Stimulated activated CD8-positive, alpha-beta memory T cell treated with anti-CD3 and anti-CD28 coated beads, Interleukin-7, amount 100 ng/mL, for 1 hour (primary cell): ENCODE measurements around the gene ZFAND2B.
A peak's percentile ranks its signal among the peaks of the same experiment; 100 is the strongest.

Experiments used
- DNase-seq, 2 donors: peaks; one replicate each; pipeline ENCODE4 v3.0.0-alpha.2; 2020; ENCODE audit warnings: low read depth in 2 of 2

The ZFAND2B gene

GRCh38 chr2:219206328-219207133 is at the start of gene ZFAND2B:
Gene ZFAND2B (plus strand): TSS chr2:219206782. CDS start chr2:219206988, 206 bp downstream.
- DNase-seq = peak; percentile 91 to 92

DNA sequence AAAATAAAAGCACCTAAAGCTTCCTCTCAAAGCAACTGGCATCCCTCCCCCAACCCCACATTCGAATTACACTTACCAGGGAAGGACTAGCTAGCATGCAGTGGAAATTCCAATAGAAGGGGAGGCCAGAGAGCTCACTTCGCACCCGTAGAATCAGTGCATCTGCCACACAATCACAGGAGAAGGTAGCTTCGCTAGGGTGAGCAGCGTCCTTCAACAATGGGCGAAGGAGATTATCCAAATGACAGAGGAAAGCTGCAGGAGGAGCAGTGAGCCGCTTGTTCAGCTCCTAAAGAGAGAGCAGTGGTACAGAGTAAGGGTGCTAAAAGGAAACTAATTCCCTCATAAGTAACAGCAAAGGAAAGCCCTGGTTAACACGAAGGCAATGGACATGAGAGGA is 49.2 kb upstream of the ZFAND2B start:
- DNase-seq = no peak

GRCh38 chr2:219158025-219158424 is 48.6 kb upstream of the ZFAND2B start:
- DNase-seq = no peak

GRCh38 chr2:219158586-219158985 is 48.0 kb upstream of the ZFAND2B start:
- no peak for DNase-seq

DNA sequence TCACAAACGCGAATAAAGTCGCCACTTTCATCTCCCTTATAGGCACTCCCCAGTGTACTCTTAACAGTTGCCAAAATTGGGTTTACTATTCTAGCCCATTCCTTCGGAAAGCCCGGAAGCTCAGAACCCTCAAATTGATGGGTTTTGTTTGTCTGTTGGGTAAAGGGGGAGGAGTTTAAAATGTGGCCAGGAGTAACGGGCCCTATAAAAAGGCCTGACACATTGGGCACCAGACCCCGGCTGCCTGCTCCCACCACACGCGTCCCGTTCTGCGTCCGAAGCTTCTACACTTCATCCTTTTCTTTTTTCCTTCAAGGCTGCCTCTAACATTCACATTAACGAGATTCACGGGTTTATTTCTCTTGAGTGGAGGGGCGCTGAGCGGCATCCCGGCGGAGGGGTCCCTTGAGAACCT is 46.8 kb upstream of the ZFAND2B start:
- no peak for DNase-seq

DNA sequence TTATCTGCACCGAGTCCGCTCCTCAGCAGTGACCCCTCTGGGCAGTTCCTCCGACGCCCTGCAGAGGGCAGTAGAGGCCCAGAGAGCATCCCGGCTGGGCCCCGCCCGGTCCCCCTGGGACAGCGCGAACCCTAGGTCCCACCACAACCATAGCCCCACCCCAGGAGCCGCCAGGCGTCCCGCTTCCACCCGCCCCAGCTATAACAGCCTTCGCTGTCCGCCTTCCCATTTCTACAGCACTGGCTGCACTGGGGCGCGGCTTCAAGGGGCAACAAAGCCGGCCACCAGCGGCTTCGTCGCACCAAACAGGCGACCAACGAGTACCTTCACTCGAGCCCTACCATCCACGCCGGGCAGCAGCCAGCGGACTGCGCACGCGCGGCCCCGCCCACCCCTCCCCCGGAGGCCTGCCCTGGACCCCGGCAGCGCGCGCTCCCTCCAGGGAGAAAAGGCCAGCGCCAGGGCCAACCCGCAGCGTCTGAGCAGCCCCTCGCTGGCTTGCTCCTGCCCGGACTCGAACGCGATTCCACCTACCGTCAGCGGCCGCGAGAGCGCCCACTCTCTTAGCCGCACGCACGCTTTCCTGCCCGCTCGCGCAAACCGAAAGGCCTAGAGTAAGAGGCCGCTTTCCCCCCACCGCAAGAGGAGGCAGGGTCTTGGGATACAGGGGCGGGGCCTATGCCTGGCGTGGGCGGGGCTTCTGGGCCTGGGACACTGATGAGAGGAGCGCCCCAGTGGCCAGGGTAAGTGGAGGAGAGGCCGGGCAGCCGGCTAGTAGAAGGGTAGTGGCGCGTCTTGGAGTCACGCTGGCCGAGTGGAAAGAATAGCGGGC is 46.2 kb upstream of the ZFAND2B start, which contains the start of gene NHEJ1:
Gene NHEJ1, minus strand, starts transcription at position 630 of the 832 bp plus-strand sequence. CDS start 2,453 bp downstream, outside the sequence.
- DNase-seq = peak; percentile 84 to 89

GRCh38 chr2:219161097-219161496 is 45.5 kb upstream of the ZFAND2B start:
- DNase-seq = no peak

GRCh38 chr2:219163156-219163555 is 43.4 kb upstream of the ZFAND2B start:
- no peak for DNase-seq

- no peak for DNase-seq
Observed at GRCh38 chr2:219165058-219165911, 41.3 kb upstream of the ZFAND2B start.

- no peak for DNase-seq
Observed at GRCh38 chr2:219167997-219168396, 38.6 kb upstream of the ZFAND2B start.

- DNase-seq = no peak
Observed at GRCh38 chr2:219168526-219168925, 38.1 kb upstream of the ZFAND2B start.

GRCh38 chr2:219168932-219169331 is 37.6 kb upstream of the ZFAND2B start:
- no peak for DNase-seq

DNA sequence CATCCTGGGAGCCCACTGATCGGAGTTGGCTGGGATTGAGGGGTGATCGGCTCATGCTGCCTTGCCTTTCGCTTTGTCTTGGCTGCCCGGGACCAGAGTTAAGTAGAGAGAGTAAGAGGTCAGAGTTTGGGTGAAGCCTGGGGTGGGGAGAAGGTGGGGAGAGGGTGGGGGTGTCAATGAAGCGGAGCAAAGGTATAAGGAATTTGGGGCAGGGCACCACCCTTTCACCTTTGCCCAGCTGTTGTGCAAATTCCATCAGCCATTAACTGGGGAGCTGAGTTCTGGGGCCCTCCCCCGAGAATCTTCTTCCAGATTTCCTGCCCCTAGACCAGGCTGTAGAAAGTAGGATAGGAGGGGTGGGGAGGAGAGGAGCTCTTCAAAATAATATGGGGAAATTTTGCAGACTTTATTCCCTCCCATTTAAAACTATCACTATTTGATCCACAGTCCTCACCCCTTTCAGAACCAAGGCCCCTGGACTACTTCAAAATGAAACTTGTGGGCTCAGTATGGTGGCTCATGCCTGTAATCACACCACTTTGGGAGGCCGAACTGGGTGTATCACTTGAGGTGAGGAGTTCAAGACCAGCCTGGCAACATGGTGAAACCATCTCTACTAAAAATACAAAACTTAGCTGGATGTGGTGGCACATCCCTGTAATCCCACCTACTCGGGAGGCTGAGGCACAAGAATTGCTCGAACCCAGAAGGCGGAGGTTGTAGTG is 36.5 kb upstream of the ZFAND2B start, which contains the start of gene SLC23A3:
Gene SLC23A3, minus strand, starts transcription at position 100 of the 725 bp plus-strand sequence. Its CDS starts 45 bp downstream, at position 55.
- DNase-seq = no peak

GRCh38 chr2:219171231-219171651 is 35.3 kb upstream of the ZFAND2B start:
- DNase-seq = no peak

GRCh38 chr2:219172231-219173154 is 34.1 kb upstream of the ZFAND2B start:
- no peak for DNase-seq

- no peak for DNase-seq
Observed at GRCh38 chr2:219173176-219173575, 33.4 kb upstream of the ZFAND2B start.

GRCh38 chr2:219174146-219174545 is 32.4 kb upstream of the ZFAND2B start:
- DNase-seq = no peak

DNA sequence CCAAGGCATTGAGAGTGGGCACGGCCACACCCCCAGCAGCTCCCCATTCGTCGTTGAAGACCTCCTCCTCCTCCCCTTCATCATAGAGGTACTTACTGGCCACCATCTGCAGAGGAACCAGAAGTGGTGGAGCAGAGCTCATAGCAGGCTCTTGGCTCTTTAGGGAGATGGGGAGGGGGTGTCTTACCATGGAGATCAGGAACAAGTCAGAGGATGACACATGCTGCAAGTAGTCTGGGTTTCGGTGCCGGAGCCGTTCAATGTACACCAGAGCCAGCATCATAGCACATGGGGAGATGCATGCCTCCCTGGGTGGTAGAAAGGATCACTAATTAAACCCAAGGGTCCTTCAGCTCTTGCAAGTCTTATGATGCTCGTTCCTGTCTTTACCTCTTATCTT is 31.8 kb upstream of the ZFAND2B start:
- DNase-seq = no peak

- no peak for DNase-seq
Observed at GRCh38 chr2:219175486-219175885, 31.1 kb upstream of the ZFAND2B start.
